ENCODE data around the gene SMAD2. TPM values are rescaled to one million over a fixed set of nuclear protein-coding genes. Genes with fewer than 3 reads are reported as not detected.

SMAD2 gene
- total RNA-seq, 1 experiment from 2014 or later, result 129 TPM

- Histone ChIP-seq H3K4me3 (ENCODE audit: low read depth in 2 of 2, low read length in 2 of 2) (no peak overlapping the region), H3K4me1 (ENCODE audit: control insufficient read depth, insufficient read depth, low read length) (no peaks in the 10 kb centered on the region), H3K9me3 (ENCODE audit: control insufficient read depth, insufficient read depth, low read depth, low read length) (no peaks in the 10 kb centered on the region), H3K27ac (ENCODE audit: low read length) (no peak overlapping the region), H3K27me3 (ENCODE audit: control insufficient read depth, insufficient read depth, low read length) (peaks cover 2% of the 10 kb centered on the region; the same call in 1 of the 2 replicates), H3K36me3 (ENCODE audit: control insufficient read depth, insufficient read depth, low read length) (no peaks in the 10 kb centered on the region)
- ChIA-PET CTCF (no interaction called here), POLR2A (no interaction called here)
- BruUV-seq (replicated peaks), result no TSS peak
- intact Hi-C loops (cut with micrococcal nuclease; ENCODE audit: unreplicated experiment) (no loop called here), in situ Hi-C loops (cut with HindIII; ENCODE audit: low pct_unique_long_range_greater_than_20kb, low sequenced_read_pairs) (no loop called here)
- ATAC-seq (no peak), DNase-seq (ENCODE audit: low read depth, low spot score) (no peak)
- TF ChIP-seq REST (IDR thresholded peaks at IDR 0.05; ENCODE audit: insufficient read depth in 1 of 2, low read depth in 2 of 2, low read length in 1 of 2) (no peak), POLR2AphosphoS5 (IDR thresholded peaks at IDR 0.05; ENCODE audit: low read depth, low read length) (no peak), TCF7L2 (IDR thresholded peaks at IDR 0.05; ENCODE audit: low read depth, low read length) (no peak), CTCF (IDR thresholded peaks at IDR 0.05) (no peak), SIN3A (IDR thresholded peaks at IDR 0.05; ENCODE audit: borderline replicate concordance, insufficient read depth, low read depth, low read length) (no peak)
These were observed 48.1 kb upstream of the SMAD2 start for GRCh38 chr18:47978603-47979002.

GRCh38 chr18:47978141-47978540, 47.7 kb upstream of the SMAD2 start:
- ATAC-seq (no peak), DNase-seq (ENCODE audit: low read depth, low spot score) (no peak)
- no peaks in the 10 kb centered on the region for H3K9me3 ChIP-seq (ENCODE audit: control insufficient read depth, insufficient read depth, low read depth, low read length)
- intact Hi-C loops (cut with micrococcal nuclease; ENCODE audit: unreplicated experiment), result no loop called here
- POLR2A ChIA-PET, result no interaction called here
- H3K27ac ChIP-seq (ENCODE audit: low read length), result no peak overlapping the region
- BruUV-seq (replicated peaks), result no TSS peak
- CTCF ChIA-PET, result no interaction called here
- peaks cover 2% of the 10 kb centered on the region; the same call in 1 of the 2 replicates for H3K27me3 ChIP-seq (ENCODE audit: control insufficient read depth, insufficient read depth, low read length)
- no peaks in the 10 kb centered on the region for H3K36me3 ChIP-seq (ENCODE audit: control insufficient read depth, insufficient read depth, low read length)
- in situ Hi-C loops (cut with HindIII; ENCODE audit: low pct_unique_long_range_greater_than_20kb, low sequenced_read_pairs), result no loop called here
- H3K4me3 ChIP-seq (ENCODE audit: low read depth in 2 of 2, low read length in 2 of 2), result no peak overlapping the region
- TF ChIP-seq REST (IDR thresholded peaks at IDR 0.05; ENCODE audit: insufficient read depth in 1 of 2, low read depth in 2 of 2, low read length in 1 of 2), result no peak
- TF ChIP-seq POLR2AphosphoS5 (IDR thresholded peaks at IDR 0.05; ENCODE audit: low read depth, low read length), result no peak
- no peak for TF ChIP-seq CTCF (IDR thresholded peaks at IDR 0.05)
- no peaks in the 10 kb centered on the region for H3K4me1 ChIP-seq (ENCODE audit: control insufficient read depth, insufficient read depth, low read length)
